Measurements from ENCODE around the gene ZMYM4.
"Not testable (repeated sequence)": the region's sequence is repeated elsewhere in the genome, so short reads cannot be mapped to it uniquely, and the experiment has no call there.

Gene ZMYM4

DNA sequence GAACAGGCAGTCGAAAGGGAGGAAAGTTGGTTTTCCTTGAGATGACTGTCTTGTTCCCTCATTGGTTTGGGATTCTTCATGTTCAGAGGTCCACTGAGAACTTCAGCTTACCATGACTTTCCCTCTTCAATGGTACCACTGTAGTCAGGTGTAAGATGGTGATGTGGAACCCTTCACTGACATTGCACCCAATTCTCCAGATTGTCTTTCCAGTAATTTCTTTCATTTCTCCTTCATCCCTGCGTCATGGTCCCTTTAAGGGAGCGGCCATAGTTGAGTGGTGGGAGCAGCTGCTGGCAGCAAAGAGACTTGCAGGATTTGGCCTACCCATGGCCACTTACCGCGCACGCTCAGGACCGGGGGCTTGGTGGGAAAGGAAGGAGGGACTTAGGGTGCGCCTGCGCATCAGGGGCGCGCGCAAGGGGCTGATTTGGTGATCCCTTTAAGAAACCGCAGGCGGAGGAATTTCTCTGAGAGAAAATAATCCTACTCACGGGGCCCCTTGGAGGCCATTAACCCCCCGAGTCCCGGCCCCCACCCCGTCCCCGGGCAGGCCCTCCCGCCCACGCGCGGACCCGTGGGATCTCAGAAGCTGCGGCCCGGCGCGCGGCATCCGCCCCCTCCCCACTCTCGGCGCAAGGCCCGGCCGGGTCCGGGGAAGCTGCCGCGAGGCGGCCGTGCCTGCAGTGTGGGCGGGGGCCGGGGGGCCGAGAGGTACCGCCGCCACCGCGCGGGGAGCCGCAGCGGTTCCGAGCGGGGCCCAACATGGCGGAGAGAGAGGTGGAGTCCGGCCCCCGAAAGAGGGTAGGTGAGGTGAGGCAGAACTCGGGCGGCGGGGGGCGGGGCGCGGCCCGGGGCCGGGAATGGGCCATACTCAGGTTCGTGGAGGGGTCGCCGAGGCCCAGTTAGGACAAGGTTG lies at the start of gene ZMYM4:
Gene ZMYM4, plus strand, starts transcription at position 428 of the 919 bp plus-strand sequence. Its CDS starts 338 bp downstream, at position 766.
- DNase-seq: peak; percentile 97 to 99

DNA sequence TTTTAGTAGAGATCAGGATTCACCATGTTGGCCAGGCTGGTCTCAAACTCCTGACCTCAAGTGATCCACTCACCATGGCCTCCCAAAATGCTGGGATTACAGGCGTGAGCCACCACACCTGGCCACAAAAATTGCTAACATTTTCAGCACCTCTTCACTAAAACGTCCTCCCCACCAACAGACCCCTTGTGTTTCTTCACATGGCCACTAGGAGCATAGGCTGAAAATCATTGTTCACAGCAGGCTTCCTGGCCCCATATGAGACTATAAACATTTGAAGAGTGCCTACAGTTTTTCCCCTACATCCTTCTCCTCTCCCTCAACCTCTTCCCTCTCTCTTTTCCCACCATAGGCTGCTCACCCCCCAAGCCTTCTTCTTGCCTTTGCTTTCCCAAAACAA lies 47.5 kb upstream of the ZMYM4 start:
- DNase-seq: no peak

DNA sequence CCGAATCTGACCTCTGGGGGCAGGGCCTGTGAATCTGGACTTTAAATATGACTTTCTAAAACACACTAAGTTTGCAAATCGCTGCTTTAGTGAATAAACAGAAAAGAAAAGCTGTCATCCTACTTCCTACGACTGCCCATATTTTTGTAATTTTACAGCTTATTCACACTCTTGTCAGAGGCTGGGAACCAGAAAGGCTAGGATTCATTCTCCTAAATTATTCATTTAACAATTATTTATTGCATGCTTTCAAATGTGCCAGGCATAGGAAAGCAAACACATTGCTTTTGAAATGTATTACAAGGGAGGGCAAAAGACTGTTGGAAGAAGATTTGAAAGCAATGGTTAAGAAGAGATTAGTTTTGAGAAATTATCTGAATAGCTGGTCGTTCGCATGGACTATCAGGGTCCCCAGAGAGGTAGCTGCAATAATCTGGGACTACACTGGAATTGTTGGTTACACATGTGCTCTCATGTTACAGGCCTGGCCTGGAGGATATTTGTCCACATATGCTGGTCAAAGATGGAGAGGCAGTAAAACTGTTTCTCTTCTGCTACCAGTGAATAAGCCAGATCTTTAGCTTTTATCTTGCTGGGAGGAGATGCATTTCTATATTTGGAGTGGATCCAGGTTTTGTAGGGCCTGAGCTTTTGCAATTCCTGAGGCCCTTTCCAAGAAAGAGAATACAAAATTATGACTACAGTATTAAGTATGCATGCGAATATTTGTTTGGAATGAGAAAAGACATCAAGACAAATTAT lies 46.0 kb upstream of the ZMYM4 start:
- DNase-seq: no peak

DNA sequence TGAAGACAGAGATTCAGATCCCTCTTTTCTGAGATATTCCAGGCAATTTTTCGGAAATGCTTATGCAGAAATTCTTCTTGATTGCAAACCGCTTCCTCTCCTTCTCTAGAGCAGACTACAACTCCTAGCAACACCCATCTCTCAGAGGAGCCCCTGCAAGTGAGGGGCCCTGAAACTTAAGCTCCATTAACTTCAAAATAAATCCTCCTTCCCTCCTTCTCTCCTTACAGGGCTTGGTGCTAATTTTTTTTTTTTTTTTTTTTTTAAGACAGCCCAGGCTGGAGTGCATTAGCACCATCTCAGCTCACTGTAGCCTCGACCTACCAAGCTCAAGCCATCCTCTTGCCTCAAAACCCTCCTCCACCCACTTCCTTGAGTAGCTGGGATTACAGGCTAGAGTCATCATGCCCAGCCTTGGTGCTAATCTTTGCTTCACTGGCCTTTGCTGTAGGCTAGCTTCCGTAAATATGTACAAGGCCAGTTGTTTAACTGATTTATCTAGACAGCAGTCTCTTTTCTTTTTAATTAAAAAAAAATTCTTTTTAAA lies 45.4 kb upstream of the ZMYM4 start:
- no peak for DNase-seq

DNA sequence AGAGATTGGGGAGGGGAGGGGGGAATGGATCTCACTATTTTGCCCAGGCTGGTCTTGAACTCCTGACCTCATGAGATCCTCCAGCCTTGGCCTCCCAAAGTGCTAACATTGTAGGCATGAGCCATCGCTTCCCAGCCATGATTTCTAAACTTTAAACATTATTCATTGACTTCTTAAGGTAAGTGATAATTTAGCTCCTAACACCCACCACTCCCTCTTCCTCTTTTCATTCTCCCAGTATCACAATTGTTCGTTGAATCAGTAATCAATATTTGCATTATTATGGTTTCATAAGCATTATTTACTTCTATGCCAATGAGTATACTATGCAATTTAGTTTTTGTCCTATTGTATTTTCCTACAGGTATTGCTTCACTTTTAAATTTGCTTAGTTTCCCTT lies 42.0 kb upstream of the ZMYM4 start:
- DNase-seq: no peak

DNA sequence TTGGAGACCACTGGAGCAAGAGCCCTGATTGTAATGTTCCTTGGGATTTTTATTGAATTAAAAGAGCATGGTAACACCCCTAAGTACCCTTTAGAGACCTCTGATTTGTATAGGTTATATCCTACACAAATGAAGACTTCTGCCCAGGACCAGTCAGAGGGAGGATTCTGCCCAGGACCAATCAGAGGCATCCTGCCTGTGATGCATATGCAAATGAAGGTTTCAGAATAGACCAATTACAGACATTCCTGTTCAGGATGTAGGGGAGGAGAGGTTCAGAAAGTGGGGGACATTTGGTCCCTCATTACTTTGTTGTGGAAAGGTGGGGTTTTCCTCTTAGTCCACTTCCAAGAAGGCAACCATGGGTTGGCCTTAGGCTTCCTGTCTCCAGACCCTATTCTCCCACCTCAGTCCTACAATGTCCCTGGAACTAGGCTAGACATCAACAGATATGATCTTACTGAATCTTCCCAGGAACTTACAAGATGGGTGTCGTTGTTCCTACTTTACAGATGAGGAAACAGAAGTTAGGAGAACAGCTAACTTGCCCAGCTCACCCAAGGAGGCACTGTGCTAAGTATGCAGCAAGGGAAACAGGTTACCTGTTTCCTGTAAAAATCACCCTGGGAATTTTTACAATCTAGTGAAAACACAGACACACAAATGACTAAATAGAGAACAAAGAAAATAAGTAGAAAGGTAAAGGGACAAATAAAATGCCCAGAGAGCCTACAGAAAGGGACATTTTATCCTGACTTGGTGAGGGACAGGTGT lies 38.7 kb upstream of the ZMYM4 start:
- no peak for DNase-seq

DNA sequence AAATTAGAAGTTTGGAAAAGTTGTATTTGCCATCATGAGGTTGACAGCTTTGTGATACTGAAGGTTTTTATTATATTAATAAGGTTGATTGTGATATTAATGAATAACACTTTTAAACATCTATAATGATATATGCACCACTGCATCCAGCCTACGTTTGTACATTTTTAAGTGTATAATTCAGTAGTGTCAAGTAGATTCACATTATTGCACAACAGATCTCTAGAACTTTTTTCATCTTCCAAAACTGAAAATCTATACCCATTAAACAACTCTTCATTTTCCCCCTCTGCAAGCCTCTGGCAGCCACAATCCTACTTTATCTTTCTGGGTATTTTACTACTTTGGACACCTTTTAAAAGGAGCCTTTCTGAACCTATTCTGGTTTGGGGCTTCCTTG lies 37.2 kb upstream of the ZMYM4 start:
- no peak for DNase-seq

DNA sequence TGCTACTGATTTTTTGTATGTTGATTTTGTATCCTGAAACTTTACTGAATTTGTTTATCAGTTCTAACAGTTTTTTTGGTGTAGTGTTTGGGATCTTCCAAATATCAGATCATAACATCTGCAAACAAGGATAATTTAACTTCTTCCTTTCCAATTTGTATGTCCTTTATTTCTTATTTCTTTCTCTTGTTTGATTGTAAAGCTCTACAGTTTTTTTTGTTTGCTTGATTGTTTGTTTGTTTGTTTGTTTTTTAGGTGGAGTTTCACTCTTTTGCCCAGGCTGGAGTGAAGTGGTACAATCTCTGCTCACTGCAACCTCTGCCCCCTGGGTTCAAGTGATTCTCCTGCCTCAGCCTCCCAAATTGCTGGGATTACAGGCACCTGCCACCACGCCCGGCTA lies 31.7 kb upstream of the ZMYM4 start:
- not testable (repeated sequence) for DNase-seq

DNA sequence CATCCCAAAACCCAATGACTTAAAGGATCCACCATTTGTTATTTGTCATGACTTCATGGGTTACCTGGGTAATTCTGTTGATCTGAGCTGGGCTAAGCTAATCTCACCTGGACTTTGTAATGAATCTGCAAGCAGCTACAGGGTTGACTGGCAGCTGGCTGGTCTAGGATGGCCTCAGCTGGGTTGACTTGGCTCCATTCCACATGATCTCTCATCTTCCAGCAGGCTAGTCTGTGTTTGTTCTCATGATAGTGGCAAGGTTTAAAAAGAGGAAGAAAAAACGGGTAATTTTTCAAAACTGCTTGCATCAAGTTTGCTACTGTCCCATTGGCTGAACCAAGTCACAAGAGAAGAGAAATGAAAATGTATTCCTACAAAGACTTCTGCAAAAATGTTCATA lies 24.8 kb upstream of the ZMYM4 start:
- peak; percentile 8 to 38 for DNase-seq

DNA sequence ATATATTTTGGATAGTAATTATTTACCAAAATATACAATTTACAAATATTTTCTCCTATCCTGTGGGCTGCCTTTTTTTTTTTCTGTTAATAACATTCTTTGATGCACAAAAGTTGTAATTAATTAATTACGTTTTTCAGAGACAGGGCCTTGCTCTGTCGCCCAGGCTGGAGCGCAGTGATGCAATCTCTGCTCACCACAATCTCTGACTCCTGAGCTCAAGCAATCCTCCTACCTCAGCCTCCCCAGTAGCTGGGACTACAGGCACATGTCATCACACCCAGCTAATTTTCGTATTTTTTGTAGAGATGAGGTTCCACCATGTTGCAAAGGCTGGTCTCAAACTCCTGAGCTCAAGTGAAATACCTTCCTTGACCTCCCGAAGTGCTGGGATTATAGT lies 21.3 kb upstream of the ZMYM4 start:
- DNase-seq: no peak

DNA sequence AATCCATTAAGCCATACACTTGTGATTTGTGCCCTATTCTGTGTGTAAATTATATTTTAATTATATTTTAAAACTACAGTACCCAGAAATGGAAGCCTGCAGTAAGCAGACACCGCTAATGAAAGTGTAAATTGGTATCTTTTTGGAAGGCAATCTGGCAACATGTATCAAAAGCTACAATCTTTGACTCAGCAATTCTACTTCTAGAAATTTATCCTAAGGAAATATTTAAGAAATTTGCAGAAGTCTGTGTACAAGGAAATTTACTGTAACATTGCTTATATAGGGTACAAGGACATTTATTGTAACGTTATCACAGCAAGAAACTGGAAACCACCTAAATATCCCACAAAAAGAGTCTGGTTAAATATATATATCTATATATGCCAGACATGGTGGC lies 14.6 kb upstream of the ZMYM4 start:
- DNase-seq: no peak

DNA sequence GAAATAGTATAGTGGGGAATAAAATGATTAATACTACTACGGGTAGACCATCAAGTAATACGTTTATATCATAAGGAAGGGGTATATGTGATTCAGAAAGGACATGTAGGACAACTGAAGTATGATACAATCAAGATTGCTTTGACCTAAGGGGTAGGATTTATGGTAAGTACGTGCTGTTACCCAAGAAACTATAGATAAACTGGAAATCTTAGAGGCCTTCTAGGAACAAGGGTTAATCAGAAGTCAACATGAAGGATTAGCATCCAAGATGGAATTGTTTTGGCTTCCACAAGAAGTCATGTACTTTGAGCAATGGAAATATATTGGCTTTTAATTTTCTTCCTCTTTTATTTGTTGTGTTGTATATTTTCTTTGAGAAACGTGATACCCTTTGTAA lies 13.2 kb upstream of the ZMYM4 start:
- DNase-seq: no peak

DNA sequence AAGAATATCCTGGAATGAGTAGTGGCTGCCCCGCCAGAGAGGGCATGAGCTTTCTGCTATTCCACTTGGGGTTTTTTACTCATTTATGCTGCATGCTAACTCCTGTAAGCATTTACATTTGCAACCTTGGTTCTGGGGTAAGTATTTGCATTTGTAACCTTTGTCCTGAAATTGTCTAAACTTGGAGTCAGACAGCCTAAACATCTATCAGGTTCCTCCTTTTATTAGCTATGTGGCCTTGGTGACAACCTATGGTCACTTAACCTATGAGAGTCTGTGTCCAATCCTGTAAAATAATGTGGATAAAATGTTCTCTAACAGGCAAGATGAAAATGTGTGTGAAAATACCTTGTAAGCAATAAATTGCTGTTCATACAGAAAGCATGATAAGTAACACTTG lies 8.9 kb upstream of the ZMYM4 start:
- no peak for DNase-seq

DNA sequence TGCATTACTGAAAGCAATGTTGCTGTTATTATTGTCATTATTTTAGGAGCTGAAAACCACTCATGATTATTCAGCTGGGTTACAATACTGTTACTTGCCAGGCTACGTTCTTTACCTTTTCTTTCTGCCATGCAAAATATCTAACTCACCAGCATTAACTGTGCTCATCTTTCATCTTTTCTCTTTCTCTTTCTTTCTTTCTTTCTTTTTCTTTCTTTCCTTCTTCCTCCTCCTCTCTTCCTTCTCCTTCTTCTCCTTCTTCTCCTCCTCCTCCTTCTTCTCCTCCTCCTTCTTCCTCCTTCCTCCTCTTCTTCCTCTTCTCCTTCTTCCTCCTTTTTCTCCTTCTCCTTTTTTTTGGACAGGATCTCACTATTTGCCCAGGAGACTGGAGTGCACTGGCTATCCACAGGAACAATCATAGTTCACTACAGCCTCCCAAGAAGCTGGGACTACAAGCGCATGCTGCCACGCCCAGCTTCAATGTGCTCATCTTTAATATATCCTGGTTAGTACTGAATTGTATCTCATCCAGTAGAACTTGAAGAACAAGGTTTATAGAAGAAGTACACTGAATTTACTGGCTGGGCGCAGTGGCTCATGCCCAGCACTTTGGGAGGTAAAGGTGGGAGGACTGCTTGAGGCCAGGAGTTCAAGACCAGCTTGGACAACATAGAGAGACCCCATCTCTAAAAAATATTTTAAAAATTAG lies 6.9 kb upstream of the ZMYM4 start:
- no peak for DNase-seq

DNA sequence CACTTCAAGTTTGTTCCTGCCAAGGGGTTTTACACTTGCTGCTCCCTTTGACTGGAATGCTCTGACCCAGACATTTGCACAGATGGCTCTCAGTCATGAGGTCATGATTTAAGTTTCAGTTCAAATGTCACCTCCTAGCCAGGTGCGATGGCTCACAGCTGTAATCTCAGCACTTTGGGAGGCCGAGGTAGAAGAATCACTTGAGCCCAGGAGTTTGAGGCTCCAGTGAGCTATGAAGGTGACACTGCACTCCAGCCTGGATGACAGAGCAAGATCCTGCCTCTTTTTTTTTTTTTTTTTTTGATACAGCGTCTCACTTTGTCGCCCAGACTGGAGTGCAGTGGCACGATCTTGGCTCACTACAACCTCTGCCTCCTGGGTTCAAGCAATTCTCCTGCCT lies 4.5 kb upstream of the ZMYM4 start:
- no peak for DNase-seq

DNA sequence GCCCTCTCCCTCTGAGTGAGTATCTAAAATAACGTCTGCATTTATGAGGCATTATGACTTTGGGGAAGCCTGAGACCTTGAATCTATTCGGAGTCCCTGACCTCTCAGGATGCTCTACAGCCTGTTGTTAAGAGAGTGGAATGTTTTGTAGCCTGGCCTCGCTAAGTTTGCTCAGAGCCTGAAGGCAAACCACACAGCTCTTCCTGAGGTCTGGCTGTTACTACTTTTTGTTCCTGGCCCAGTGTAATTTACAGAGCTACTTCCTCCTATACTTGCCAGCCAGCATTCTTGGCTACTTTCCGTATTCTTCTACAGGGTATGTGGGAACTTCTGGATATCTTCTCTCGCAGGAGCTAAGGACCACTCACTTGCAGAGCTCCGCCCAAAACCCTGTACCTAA lies 3.6 kb upstream of the ZMYM4 start:
- no peak for DNase-seq

DNA sequence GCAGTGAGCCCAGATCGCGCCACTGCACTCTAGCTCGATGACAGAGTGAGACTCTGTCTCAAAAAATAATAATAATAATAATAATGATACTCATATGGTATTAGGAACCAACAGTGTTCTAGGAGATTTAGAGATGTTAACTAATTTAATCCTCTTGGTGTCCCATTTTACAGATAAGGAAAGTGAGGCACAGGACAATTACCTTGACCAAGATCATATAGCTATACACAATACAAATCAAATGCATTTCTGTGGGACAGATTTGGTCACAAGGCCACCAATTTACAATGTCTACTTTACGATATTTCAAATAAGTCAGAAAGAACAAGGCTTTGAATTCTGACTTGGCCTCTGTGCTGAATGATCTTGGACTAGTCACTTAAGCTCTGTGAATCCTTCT lies 2.2 kb upstream of the ZMYM4 start:
- DNase-seq: no peak

DNA sequence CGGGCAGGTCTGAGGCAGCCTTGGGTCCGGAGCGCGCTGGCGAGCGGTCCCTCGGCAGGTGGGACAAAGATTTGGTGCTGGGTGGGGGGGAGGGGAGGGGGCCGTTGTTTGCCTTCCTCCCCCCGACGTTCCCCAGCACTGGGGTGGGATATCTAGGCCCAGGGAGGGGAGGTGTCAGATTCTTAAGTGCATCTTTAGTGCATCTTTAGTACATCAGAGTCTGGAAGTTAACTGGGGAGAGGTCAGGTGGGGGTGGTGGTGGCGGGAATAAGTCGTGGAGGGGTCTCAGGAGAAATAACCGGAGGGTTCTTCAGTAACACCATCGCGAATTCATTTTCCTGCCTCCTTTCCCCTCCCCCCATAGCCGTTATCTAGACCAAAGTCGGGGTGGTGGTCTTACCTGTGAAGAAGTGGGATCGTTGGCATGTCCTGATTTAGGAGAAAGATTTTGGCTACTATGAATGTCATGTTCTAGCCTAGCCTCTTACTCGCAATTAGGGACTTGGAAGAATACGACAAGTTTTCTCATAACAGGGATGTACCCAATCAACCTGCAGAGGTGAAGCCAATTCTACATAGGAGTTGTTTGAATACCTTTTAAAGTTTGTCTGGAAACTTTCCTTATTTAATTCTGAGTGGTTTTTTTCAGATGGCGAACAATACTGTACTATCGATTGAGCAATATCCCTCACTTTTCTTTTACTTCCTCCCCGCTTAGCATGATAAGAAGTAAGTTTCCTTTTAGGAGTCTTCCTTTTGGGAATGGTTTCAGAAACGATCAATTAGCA lies 886 bp downstream of the ZMYM4 start:
- DNase-seq: peak in 1 of 2 experiments; percentile 12

DNA sequence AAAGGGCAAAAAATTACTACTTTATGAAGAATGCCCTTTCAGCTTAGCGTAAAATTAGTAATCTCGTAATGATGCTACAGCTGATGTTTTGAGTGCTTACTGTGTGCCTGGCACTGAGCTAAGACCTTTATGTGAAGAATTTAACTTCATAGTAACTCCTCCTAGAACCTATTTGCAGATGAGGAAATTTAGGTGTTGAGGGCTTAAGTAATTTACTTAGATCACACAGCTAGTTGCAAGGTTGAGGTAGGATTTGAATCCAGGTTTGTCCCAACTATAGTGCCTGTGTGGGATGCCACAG lies 1.4 kb downstream of the ZMYM4 start:
- no peak for DNase-seq

DNA sequence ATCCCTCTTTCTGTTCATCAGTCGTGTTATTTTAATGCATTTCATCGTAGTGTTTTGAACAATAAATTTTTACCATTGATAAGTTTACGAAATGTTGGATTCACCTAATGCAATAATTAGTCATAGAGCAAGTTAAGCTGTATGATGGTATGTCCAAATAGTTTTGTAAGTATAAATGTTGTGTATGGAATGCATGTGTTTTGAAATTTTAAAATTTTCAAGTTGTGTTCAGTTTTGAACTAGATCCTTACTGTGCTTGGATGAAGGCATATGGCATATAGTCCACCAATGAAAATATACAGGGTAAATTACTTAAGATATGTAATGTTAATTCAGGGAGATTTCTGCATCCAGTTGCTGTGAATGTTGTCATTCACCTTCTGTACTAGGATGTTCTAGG lies 2.3 kb downstream of the ZMYM4 start:
- DNase-seq: no peak

DNA sequence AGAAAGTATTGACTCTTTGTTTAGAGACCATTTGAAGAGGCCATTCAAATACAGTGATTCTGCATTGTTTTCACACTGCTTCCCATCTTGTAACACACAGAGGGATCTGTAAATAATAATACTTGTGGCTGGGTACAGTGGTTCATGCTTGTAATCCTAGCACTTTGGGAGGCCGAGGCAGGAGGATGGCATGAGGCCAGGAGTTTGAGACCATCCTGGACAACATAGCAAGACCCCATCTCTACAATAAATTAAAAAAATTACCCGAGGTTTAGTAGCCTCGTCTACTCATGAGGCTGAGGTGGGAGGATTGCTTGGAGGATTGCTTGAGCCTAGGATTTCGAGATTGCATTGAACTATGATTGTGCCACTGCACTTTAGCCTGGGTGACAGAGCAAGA lies 5.7 kb downstream of the ZMYM4 start:
- DNase-seq: no peak
